Liver (tissue), 9 donors: ENCODE results near the gene KRTAP5-1. TPM values are rescaled to one million over a fixed set of nuclear protein-coding genes. Genes with fewer than 3 reads are reported as not detected.

ENCODE experiments used
- DNase-seq: peaks from one replicate; pipeline ENCODE4 v3.0.0-alpha.2; 2017; ENCODE audit warnings: low spot score
- H3K27ac ChIP-seq, 2 donors: one replicate each; pipeline ENCODE4 v1.7.0; 2013; ENCODE audit warnings: inconsistent platforms in 2 of 2, low read length in 2 of 2, control low read depth in 1 of 2, low read depth in 1 of 2, mild to moderate bottlenecking in 1 of 2
- H3K27me3 ChIP-seq, 4 donors: one replicate each; pipeline versions ENCODE4 v1.6.1 to v1.7.0; 2013; ENCODE audit warnings: low read length in 3 of 4, inconsistent platforms in 1 of 4, mild to moderate bottlenecking in 1 of 4, moderate library complexity in 1 of 4; ENCODE audit not compliant: control insufficient read depth in 4 of 4, insufficient read depth in 4 of 4
- H3K36me3 ChIP-seq, 4 donors: one replicate each; pipeline versions ENCODE4 v1.6.1 to v1.7.0; 2013; ENCODE audit warnings: low read length in 3 of 4, mild to moderate bottlenecking in 3 of 4, low read depth in 1 of 4, moderate library complexity in 1 of 4; ENCODE audit not compliant: control insufficient read depth in 4 of 4, insufficient read depth in 3 of 4
- H3K4me1 ChIP-seq, 4 donors: one replicate each; pipeline versions ENCODE4 v1.6.1 to v1.7.0; 2013; ENCODE audit warnings: low read length in 3 of 4, mild to moderate bottlenecking in 3 of 4, moderate library complexity in 1 of 4; ENCODE audit not compliant: control insufficient read depth in 4 of 4, insufficient read depth in 4 of 4
- H3K4me3 ChIP-seq, 3 donors: one replicate each; pipeline versions ENCODE4 v1.6.1 to v1.7.0; 2013; ENCODE audit warnings: low read length in 3 of 3, control low read depth in 1 of 3, low read depth in 1 of 3, mild to moderate bottlenecking in 1 of 3
- H3K9ac ChIP-seq, 2 donors: one replicate each; pipeline ENCODE4 v1.7.0; 2013; ENCODE audit warnings: low read length in 2 of 2, mild to moderate bottlenecking in 2 of 2, moderate library complexity in 2 of 2, control low read depth in 1 of 2, low read depth in 1 of 2
- H3K9me3 ChIP-seq, 4 donors: one replicate each; pipeline versions ENCODE4 v1.6.1 to v1.7.0; 2013; ENCODE audit warnings: low read length in 3 of 4; ENCODE audit not compliant: control insufficient read depth in 4 of 4
- EGR1 ChIP-seq, 2 donors: IDR thresholded peaks; 2 replicates each; pipeline ENCODE4 v1.6.1; 2016 to 2018; ENCODE audit warnings: antibody characterized with exemption in 2 of 2, low read depth in 2 of 2
- FOXA1 ChIP-seq: IDR thresholded peaks from 2 replicates; pipeline ENCODE4 v1.6.1; 2016; ENCODE audit warnings: antibody characterized with exemption
- GABPA ChIP-seq, 2 donors: IDR thresholded peaks in 1 of 2; conservative IDR thresholded peaks in 1 of 2; 2 replicates each; pipeline ENCODE4 v1.6.1; 2016; ENCODE audit warnings: antibody characterized with exemption in 2 of 2, mild to moderate bottlenecking in 1 of 2, moderate library complexity in 1 of 2
- HNF4A ChIP-seq, 2 donors: conservative IDR thresholded peaks; 2 replicates each; pipeline ENCODE4 v1.6.1; 2016; ENCODE audit warnings: antibody characterized with exemption in 2 of 2, mild to moderate bottlenecking in 2 of 2
- JUND ChIP-seq, 2 donors: IDR thresholded peaks; 2 replicates each; pipeline ENCODE4 v1.6.1; 2016; ENCODE audit warnings: antibody characterized with exemption in 2 of 2
- RAD21 ChIP-seq, 2 donors: IDR thresholded peaks; 2 replicates each; pipeline ENCODE4 v1.6.1; 2016; ENCODE audit warnings: antibody characterized with exemption in 2 of 2, mild to moderate bottlenecking in 2 of 2
- REST ChIP-seq: IDR thresholded peaks from 2 replicates; pipeline ENCODE4 v1.6.1; 2016; ENCODE audit warnings: antibody characterized with exemption, mild to moderate bottlenecking
- RXRA ChIP-seq, 2 donors: IDR thresholded peaks; 2 replicates each; pipeline ENCODE4 v1.6.1; 2017 to 2018; ENCODE audit warnings: antibody characterized with exemption in 2 of 2, mild to moderate bottlenecking in 1 of 2
- SP1 ChIP-seq: IDR thresholded peaks from 2 replicates; pipeline ENCODE4 v1.6.1; 2018; ENCODE audit warnings: antibody characterized with exemption, mild to moderate bottlenecking
- TAF1 ChIP-seq: conservative IDR thresholded peaks from 2 replicates; pipeline ENCODE4 v1.6.1; 2016; ENCODE audit warnings: antibody characterized with exemption, mild to moderate bottlenecking
- ZBTB33 ChIP-seq: IDR thresholded peaks from 2 replicates; pipeline ENCODE4 v1.6.1; 2016; ENCODE audit warnings: antibody characterized with exemption
- WGBS: extraction: QIAGEN DNeasy Blood & Tissue Kit; methylation state at CpG from one replicate; pipeline ENCODE4 v1.1.7; 2013; 5-methylcytosine and 5-hydroxymethylcytosine counted together
- polyA plus RNA-seq, 2 donors: library from polyadenylated mRNA; stranded (reverse) in 1 of 2; unstranded in 1 of 2; fragments of 200-250 nt in 1 of 2; fragments of >200 nt in 1 of 2; fragmentation: Nextera tagmentation in 1 of 2; extraction: Ambion mirVana in 1 of 2; gene quantifications; one replicate each; pipeline versions ENCODE4 v1.2.1 to v1.2.3, GENCODE V29; 2013 to 2015
- total RNA-seq, 2 donors: library from RNA; depleted of rRNA; stranded (reverse); fragments of >200 nt; gene quantifications; one replicate each; pipeline ENCODE4 v1.2.3, GENCODE V29; 2014
- TF ChIP-seq, protein P1 (sequence below): IDR thresholded peaks from 2 replicates; pipeline ENCODE4 v1.6.1; 2016; ENCODE audit warnings: antibody characterized with exemption
- TF ChIP-seq, protein P2 (sequence below): fragments of 150-350 bp; IDR thresholded peaks from 2 replicates; pipeline ENCODE4 v1.5.1; 2017; ENCODE audit warnings: improper control_type of control experiment, low read depth, low read length; ENCODE audit not compliant: missing input control
- TF ChIP-seq, protein P3 (sequence below): IDR thresholded peaks from 2 replicates; pipeline ENCODE4 v1.6.1; 2016; ENCODE audit warnings: antibody characterized with exemption
- donor health status: healthy.
- donor health status: healthy.
- donor health status: healthy.
- donor health status: healthy.
- donor health status: healthy.

The KRTAP5-1 gene
- total and polyA plus RNA-seq, 4 donors: not detected

- no peak for DNase-seq
- TF ChIP-seq REST (peak; percentile 61), EGR1 (IDR thresholded peaks at IDR 0.05; ENCODE audit: low read depth in 2 of 2) (no peak), HNF4A (conservative IDR thresholded peaks at IDR 0.05) (peak in 1 of 2 donors; percentile 79), RAD21 (IDR thresholded peaks at IDR 0.05) (no peak), TAF1 (no peak), ZBTB33 (no peak), GABPA (IDR thresholded peaks at IDR 0.05 in 1 of 2, conservative IDR thresholded peaks at IDR 0.05 in 1 of 2) (no peak), SP1 (peak; percentile 56), JUND (IDR thresholded peaks at IDR 0.05) (peak; percentile 75 to 94), RXRA (IDR thresholded peaks at IDR 0.05) (peak in 1 of 2 donors; percentile 78), FOXA1 (peak; percentile 42)
- TF ChIP-seq, protein P1, sequence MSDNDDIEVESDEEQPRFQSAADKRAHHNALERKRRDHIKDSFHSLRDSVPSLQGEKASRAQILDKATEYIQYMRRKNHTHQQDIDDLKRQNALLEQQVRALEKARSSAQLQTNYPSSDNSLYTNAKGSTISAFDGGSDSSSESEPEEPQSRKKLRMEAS: no peak
- TF ChIP-seq, protein P2, sequence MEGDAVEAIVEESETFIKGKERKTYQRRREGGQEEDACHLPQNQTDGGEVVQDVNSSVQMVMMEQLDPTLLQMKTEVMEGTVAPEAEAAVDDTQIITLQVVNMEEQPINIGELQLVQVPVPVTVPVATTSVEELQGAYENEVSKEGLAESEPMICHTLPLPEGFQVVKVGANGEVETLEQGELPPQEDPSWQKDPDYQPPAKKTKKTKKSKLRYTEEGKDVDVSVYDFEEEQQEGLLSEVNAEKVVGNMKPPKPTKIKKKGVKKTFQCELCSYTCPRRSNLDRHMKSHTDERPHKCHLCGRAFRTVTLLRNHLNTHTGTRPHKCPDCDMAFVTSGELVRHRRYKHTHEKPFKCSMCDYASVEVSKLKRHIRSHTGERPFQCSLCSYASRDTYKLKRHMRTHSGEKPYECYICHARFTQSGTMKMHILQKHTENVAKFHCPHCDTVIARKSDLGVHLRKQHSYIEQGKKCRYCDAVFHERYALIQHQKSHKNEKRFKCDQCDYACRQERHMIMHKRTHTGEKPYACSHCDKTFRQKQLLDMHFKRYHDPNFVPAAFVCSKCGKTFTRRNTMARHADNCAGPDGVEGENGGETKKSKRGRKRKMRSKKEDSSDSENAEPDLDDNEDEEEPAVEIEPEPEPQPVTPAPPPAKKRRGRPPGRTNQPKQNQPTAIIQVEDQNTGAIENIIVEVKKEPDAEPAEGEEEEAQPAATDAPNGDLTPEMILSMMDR: no peak
- TF ChIP-seq, protein P3, sequence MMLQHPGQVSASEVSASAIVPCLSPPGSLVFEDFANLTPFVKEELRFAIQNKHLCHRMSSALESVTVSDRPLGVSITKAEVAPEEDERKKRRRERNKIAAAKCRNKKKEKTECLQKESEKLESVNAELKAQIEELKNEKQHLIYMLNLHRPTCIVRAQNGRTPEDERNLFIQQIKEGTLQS: peak; percentile 93
- H3K4me1 ChIP-seq: peaks cover 3 to 23% (median 14%) of the 10 kb centered on the region in 4 donors
- H3K4me3 ChIP-seq: no peak overlapping the region
- no peaks in the 10 kb centered on the region for H3K27me3 ChIP-seq
- peak overlapping the region; percentile 33 to 84 for H3K27ac ChIP-seq
- H3K9me3 ChIP-seq: no peaks in the 10 kb centered on the region
- H3K36me3 ChIP-seq: no peaks in the 10 kb centered on the region
- peak overlapping the region; percentile 47 to 53 for H3K9ac ChIP-seq
- 40% methylated on average over 29 of the region's 29 CpGs for WGBS
Measured at GRCh38 chr11:1559111-1559951, 25.8 kb downstream of the KRTAP5-1 start.
